NAMALWA (cell line): ENCODE data around the gene LRFN3.
A peak's percentile ranks its signal among the peaks of the same experiment; 100 is the strongest.
"Not testable (repeated sequence)": the region's sequence is repeated elsewhere in the genome, so short reads cannot be mapped to it uniquely, and the experiment has no call there.

Experiments used
- DNase-seq: peaks from one replicate; pipeline ENCODE4 v3.0.0-alpha.2; 2015; ENCODE audit warnings: low spot score

The LRFN3 gene

DNA sequence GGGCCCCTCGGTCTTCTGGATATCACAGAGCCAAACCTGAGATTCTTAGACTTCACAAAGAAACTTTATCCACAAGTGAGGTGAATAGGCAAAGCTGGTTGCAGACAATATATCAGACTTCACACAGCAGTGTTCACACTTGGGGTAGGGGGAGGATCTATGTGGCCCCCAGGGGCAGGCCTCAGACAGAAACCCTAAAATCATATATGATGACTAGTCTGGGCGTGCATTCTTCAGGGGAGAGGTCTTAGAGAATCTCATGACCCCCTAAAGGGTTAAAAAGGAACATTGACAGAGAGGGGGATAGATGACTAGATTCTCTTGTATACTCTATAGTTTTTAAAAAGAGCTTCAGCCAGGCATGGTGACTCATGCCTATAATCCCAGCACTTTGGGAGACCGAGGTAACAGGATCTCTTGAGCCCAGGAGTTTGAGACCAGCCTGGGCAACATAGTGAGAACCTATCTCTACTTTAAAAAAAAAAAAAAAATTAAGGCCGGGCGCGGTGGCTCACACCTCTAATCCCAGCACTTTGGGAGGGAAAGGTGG is 30.9 kb upstream of the LRFN3 start:
- DNase-seq: no peak

DNA sequence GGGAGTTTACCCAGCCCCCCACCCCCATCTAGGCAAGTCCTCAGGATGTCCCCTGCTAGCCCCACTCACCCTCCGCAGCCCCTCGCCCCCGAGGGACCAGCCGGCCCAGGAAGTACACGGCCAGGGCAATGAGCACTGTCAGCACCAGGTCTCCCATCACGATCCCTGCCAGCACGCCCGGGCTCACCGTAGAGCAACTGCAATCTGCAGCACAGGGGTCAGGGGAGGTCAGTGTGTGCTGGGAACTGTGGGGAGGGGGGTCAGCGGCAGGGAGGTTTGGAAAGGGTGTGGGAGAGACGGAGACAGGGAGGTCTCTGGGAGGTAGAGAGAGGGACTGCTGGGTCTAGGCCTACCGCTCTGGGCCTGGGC is 28.8 kb upstream of the LRFN3 start:
- DNase-seq: no peak

GRCh38 chr19:35908010-35908441 is 28.1 kb upstream of the LRFN3 start, which contains the start of gene TYROBP:
TYROBP (minus strand) TSS chr19:35908295; CDS start chr19:35908228, 67 bp downstream.
- DNase-seq: no peak

GRCh38 chr19:35908973-35909683 is 27.0 kb upstream of the LRFN3 start:
- peak; percentile 92 for DNase-seq

GRCh38 chr19:35909684-35910035 is 26.5 kb upstream of the LRFN3 start:
- DNase-seq: no peak

DNA sequence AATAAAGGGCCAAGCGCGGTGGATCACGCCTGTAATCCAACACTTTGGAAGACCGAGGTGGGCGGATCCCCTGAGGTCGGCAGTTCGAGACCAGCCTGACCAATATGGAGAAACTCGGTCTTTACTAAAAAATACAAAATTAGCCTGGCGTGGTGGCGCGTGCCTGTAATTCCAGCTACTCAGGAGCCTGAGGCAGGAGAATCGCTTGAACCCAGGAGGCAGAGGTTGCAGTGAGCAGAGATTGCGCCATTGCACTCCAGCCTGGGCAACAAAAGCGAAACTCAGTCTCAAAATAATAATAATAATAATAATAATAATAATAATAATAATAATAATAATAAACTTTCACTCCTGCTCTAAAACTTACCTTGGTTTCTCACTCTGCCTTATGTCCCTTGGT is 25.8 kb upstream of the LRFN3 start:
- DNase-seq: not testable (repeated sequence)

GRCh38 chr19:35911173-35911572 is 25.0 kb upstream of the LRFN3 start:
- no peak for DNase-seq

DNA sequence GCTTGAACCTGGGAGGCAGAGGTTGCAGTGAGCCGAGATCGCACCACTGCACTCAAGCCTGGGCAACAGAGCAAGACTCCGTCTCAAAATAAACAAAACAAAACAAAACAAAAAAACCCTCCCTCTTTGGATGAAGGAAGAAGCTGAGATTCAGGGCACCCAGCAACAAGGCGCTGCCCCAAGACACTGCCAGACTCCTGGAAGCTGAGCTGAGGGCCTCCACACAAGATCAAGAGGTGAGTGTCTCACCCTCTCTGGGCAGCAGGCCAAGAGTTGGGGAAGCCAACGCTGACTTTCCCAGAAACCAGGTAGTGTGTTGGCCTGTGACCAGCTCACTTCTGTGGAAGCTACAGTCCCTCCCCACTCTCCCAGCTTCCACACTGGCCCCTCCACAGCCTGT is 24.4 kb upstream of the LRFN3 start:
- DNase-seq: no peak

GRCh38 chr19:35913589-35913988 is 22.6 kb upstream of the LRFN3 start:
- no peak for DNase-seq

- DNase-seq: no peak
Observed at GRCh38 chr19:35915443-35915842, 20.7 kb upstream of the LRFN3 start.

GRCh38 chr19:35919306-35919705 is 16.9 kb upstream of the LRFN3 start:
- DNase-seq: no peak

- DNase-seq: no peak
Observed at GRCh38 chr19:35921012-35921411, 15.2 kb upstream of the LRFN3 start.

DNA sequence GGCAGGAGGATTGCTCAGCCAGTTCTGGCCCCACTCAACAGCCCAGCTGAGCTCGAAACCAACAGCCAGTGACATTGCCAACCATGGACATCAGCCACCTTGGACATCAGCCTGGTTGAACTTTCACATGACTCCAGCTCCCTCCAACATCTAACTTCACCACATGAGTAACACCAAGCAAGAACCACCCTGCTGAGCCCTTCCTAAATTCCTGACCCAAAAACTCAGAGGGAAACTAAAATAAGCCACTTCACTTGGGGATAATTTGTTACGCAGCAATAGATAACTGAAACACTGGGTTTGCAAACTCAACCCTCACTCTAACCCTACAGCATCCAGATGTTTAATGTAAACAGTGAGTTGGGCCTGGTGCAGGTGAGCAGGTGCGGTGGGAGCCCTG is 10.7 kb upstream of the LRFN3 start:
- no peak for DNase-seq

GRCh38 chr19:35928507-35928906 is 7.7 kb upstream of the LRFN3 start:
- peak; percentile 57 for DNase-seq

DNA sequence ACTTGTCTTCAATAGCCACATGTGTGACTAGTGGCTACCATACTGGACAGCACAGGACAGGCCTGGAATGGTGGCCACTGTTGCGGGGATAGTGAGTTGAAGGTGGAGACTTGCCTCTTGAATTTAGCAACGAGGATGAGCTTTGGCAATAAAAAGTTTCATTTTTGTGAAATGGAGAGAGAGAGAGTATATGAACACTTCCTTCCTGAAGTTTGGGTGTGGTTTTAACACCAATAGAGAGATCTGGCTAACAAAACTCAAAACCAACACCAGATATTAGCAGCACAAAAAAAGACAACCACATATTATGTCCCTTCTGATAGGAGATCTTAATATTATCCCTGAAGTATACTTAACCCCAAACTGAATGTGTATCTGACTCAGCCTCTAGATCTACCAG is 6.3 kb upstream of the LRFN3 start:
- DNase-seq: no peak

DNA sequence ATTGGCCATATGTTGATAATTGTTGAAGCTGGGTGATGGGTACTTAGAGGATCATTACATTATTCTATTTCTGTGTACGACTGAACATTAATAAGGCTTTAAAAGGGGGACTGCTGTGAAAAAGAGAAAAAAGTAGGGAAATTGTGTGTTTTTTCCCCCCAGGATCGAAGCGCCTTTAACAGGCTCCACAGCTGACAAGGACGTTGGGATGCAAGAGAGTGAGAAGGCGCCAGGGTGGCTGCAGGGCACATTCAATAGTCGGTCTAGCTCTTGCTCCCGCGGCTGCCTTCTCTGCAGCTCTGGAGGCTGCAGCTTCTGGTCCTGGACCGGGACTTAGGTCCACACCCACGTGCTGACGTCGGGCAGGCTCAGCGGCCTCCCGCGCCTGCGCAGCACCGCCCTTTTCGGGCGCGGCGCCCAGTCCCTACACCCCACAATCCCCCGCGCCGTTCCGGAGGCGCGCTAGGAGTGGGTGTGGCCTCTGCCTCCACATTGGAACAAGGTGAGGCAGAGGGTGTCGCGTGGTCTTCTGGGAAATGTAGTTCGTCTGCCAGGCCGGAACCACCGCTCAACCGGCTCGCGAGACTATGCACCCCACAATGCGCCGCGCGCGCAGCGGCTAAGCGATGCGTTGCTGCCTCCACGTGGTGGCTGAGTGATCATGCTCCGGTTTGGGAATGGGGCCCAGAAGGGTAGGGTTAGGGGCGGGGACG is 4.9 kb upstream of the LRFN3 start:
- peak; percentile 100 for DNase-seq

GRCh38 chr19:35931874-35932202 is 4.3 kb upstream of the LRFN3 start:
- no peak for DNase-seq

DNA sequence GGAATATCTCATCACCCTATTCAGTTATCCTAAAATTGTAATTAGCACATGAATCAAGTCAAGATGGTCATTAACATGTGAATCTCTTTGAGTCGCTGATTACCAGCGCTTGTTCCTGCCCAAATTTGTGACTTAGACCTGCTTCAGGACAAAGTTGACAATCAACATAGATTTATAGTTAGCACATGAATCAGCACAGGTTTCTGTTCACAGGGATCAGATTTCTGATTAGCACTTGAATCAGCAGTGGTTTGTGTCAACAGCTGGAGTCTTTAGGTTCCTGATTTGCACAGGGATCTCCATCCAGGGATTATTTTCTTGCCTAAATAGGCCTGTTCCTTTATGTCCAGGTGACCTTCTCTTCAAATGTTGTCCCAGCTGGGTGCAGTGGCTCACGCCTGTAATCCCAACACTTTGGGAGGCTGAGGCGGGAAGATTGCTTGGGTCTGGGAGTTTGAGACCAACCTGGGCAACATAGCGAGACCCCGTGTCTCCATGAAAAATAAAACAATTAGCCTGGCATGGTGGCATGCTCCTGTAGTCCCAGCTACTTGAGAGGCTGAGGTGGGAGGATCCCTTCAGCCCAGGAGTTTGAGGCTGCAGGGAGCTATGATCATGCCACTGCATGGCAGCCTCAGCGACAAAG is 3.8 kb upstream of the LRFN3 start:
- no peak for DNase-seq

DNA sequence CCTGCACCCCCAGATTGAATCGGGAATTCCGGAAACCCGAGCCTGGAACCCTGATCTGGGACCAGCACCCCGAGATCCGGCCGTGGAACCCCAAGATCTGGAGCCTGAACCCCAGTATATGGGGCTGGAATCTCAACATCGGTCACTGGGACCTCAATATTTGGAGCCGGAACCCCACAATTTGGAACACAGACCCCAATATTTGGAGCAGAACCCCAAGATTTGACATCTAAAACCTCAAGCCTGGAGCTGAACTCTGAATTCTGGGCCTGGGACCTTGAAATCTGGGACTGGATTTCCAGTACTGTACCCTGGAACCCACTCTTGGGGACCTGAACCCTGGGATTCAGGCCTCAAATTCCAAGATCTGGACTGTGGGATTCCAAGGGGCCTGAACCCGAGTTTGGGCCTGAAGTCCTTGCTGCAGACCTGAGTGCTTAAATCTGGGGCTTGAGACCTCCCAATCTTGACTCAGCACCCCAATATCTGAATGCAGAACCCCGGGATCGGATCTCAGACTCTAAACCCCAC is 629 bp downstream of the LRFN3 start:
- no peak for DNase-seq

DNA sequence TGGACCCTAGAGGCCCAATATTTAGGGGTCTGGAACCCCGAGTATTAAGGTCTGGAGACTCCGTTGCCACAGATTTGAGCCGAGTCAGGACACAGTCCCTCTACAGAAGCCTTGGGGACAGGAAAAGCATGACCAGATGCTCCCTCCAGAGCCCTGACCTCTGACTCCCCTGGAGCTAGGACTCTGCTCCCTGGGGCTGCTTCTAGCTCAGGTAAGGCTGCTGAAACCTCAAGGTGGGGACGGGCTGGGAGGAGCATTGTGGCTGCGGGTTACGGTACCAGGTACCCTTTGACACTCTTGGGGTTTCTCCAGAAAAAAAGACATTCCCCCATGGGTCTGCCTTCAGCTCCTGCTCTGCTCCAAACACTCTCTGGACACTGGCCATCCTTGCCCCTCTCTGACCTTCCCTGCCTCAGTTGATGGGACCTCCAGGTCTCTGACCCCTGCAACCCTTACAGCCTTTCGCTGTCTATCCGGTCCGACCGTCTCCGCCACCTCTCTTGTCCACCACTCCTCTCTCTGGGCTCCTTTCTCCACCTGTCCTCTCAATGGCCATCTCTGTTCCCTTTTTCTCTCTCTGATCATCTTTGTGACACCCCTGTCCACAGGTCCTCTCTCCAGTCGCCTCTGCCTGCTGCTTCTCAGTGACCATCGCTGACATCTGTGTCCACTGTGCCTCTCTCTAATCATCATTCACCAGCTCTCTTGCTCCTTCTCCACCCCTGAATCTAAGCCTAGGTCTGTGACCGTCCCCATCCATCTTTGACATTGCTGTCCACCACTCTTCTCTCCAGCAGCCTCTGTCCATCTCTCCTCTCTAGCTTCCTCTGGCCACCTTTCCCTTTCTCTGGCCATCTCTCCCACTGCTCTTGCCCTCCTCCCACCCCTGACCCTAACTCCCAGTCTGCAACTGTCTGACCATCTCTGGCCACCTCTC is 1.4 kb downstream of the LRFN3 start:
- DNase-seq: no peak

- no peak for DNase-seq
Observed at GRCh38 chr19:35938282-35939224, 2.4 kb downstream of the LRFN3 start.
